BLaER1 (cell line): ENCODE measurements around the gene ZNF268.

Experiments
- H3K27ac ChIP-seq: shearing (Covaris generic); formaldehyde crosslinking; 2 replicates; pipeline ENCODE4 v1.8.1; 2022
- H3K27me3 ChIP-seq: shearing (Covaris generic); formaldehyde crosslinking; 2 replicates; pipeline ENCODE4 v1.8.1; 2022
- H3K36me3 ChIP-seq: shearing (Covaris generic); formaldehyde crosslinking; 2 replicates; pipeline ENCODE4 v1.8.1; 2022
- H3K4me1 ChIP-seq: shearing (Covaris generic); formaldehyde crosslinking; 2 replicates; pipeline ENCODE4 v1.8.1; 2022
- H3K4me2 ChIP-seq: shearing (Covaris generic); formaldehyde crosslinking; 2 replicates; pipeline ENCODE4 v1.8.1; 2022
- H3K4me3 ChIP-seq: shearing (Covaris generic); formaldehyde crosslinking; 2 replicates; pipeline ENCODE4 v1.8.1; 2022
- H3K9ac ChIP-seq: shearing (Covaris generic); formaldehyde crosslinking; 2 replicates; pipeline ENCODE4 v1.8.1; 2022
- H3K9me3 ChIP-seq: shearing (Covaris generic); formaldehyde crosslinking; 2 replicates; pipeline ENCODE4 v1.8.1; 2022
- H4K20me1 ChIP-seq: shearing (Covaris generic); formaldehyde crosslinking; 2 replicates; pipeline ENCODE4 v1.8.1; 2022
- Cebpa-rat ChIP-seq: shearing (Covaris generic); IDR thresholded peaks from 2 replicates; pipeline ENCODE4 v1.8.1; 2022

The ZNF268 gene

GRCh38 chr12:133181238-133181959 is at the start of gene ZNF268:
ZNF268 (plus strand) TSS chr12:133181495; CDS start chr12:133181998, 503 bp downstream.
- H3K27ac ChIP-seq, result peak within 1 kb of the TSS; percentile 94
- peaks cover 84% of the 10 kb centered on the region for H3K9me3 ChIP-seq

GRCh38 chr12:133135747-133136146 is 45.5 kb upstream of the ZNF268 start:
- H3K9me3 ChIP-seq, result peaks cover 89% of the 10 kb centered on the region

More at GRCh38 chr12:133181238-133181959, at the start of gene ZNF268:
- no peaks in the 10 kb centered on the region for H4K20me1 ChIP-seq
- peak within 1 kb of the TSS; percentile 92 for H3K4me2 ChIP-seq
- H3K9ac ChIP-seq, result peak within 1 kb of the TSS; percentile 97
- H3K4me1 ChIP-seq, result peaks cover 10% of the 10 kb centered on the region
- H3K4me3 ChIP-seq, result peak within 1 kb of the TSS; percentile 100
- H3K36me3 ChIP-seq, result peaks cover 41% of the 10 kb centered on the region
- TF ChIP-seq Cebpa-rat, result peak; percentile 52; the same call in 1 of the 2 replicates
- H3K27me3 ChIP-seq, result no peaks in the 10 kb centered on the region

GRCh38 chr12:133145981-133146380 is 35.3 kb upstream of the ZNF268 start:
- Histone ChIP-seq H3K4me1 (no peaks in the 10 kb centered on the region), H3K27ac (no peak overlapping the region), H3K9ac (no peak overlapping the region), H4K20me1 (no peaks in the 10 kb centered on the region), H3K36me3 (peaks cover 99% of the 10 kb centered on the region), H3K4me2 (no peak overlapping the region), H3K9me3 (peaks cover 98% of the 10 kb centered on the region), H3K4me3 (no peak overlapping the region), H3K27me3 (no peaks in the 10 kb centered on the region)
- no peak for TF ChIP-seq Cebpa-rat

More at GRCh38 chr12:133135747-133136146, 45.5 kb upstream of the ZNF268 start:
- Histone ChIP-seq H3K4me3 (no peak overlapping the region), H3K27ac (no peak overlapping the region), H3K36me3 (peaks cover 85% of the 10 kb centered on the region), H3K9ac (no peak overlapping the region), H3K4me1 (peaks cover 8% of the 10 kb centered on the region; the same call in 1 of the 2 replicates), H4K20me1 (no peaks in the 10 kb centered on the region), H3K27me3 (no peaks in the 10 kb centered on the region), H3K4me2 (no peak overlapping the region)
- TF ChIP-seq Cebpa-rat, result no peak

- no peak overlapping the region for H3K4me2 ChIP-seq
- peaks cover 1% of the 10 kb centered on the region; the same call in 1 of the 2 replicates for H3K4me1 ChIP-seq
- no peak overlapping the region for H3K9ac ChIP-seq
- H3K36me3 ChIP-seq, result peaks cover 89% of the 10 kb centered on the region
- no peak overlapping the region for H3K27ac ChIP-seq
- H4K20me1 ChIP-seq, result no peaks in the 10 kb centered on the region
- TF ChIP-seq Cebpa-rat, result no peak
- peak overlapping the region; percentile 32 for H3K4me3 ChIP-seq
- H3K9me3 ChIP-seq, result peaks cover 100% of the 10 kb centered on the region
- H3K27me3 ChIP-seq, result no peaks in the 10 kb centered on the region
These were observed 25.1 kb upstream of the ZNF268 start for GRCh38 chr12:133156125-133156690.

GRCh38 chr12:133165776-133166175 is 15.5 kb upstream of the ZNF268 start:
- Histone ChIP-seq H3K4me1 (peaks cover 11% of the 10 kb centered on the region), H3K4me3 (no peak overlapping the region), H3K9ac (no peak overlapping the region), H4K20me1 (no peaks in the 10 kb centered on the region), H3K9me3 (peaks cover 95% of the 10 kb centered on the region), H3K36me3 (0 out of 2 replicates have a peak, but pooled peaks cover 6% of the 10 kb centered on the region), H3K27me3 (no peaks in the 10 kb centered on the region), H3K27ac (no peak overlapping the region), H3K4me2 (no peak overlapping the region)
- TF ChIP-seq Cebpa-rat, result no peak

- no peaks in the 10 kb centered on the region for H3K4me1 ChIP-seq
- H3K4me3 ChIP-seq, result no peak overlapping the region
- no peak overlapping the region for H3K9ac ChIP-seq
- no peaks in the 10 kb centered on the region for H4K20me1 ChIP-seq
- H3K27ac ChIP-seq, result no peak overlapping the region
- no peaks in the 10 kb centered on the region for H3K27me3 ChIP-seq
- no peaks in the 10 kb centered on the region for H3K36me3 ChIP-seq
- H3K9me3 ChIP-seq, result peaks cover 94% of the 10 kb centered on the region
- no peak for TF ChIP-seq Cebpa-rat
- H3K4me2 ChIP-seq, result no peak overlapping the region
These were observed 8.8 kb upstream of the ZNF268 start for GRCh38 chr12:133172491-133172890.

- Histone ChIP-seq H3K36me3 (no peaks in the 10 kb centered on the region), H3K27ac (no peak overlapping the region), H4K20me1 (no peaks in the 10 kb centered on the region), H3K4me1 (no peaks in the 10 kb centered on the region), H3K9ac (no peak overlapping the region), H3K4me3 (no peak overlapping the region), H3K4me2 (no peak overlapping the region), H3K27me3 (no peaks in the 10 kb centered on the region), H3K9me3 (peaks cover 95% of the 10 kb centered on the region)
- no peak for TF ChIP-seq Cebpa-rat
These were observed 6.4 kb upstream of the ZNF268 start for GRCh38 chr12:133174901-133175300.

- peaks cover 34% of the 10 kb centered on the region for H3K36me3 ChIP-seq
- no peak overlapping the region for H3K27ac ChIP-seq
- H3K9ac ChIP-seq, result no peak overlapping the region
These were observed 626 bp upstream of the ZNF268 start for GRCh38 chr12:133180669-133181068.

GRCh38 chr12:133190176-133190575 is 8.9 kb downstream of the ZNF268 start:
- no peak for TF ChIP-seq Cebpa-rat
- H4K20me1 ChIP-seq, result no peaks in the 10 kb centered on the region
- H3K4me2 ChIP-seq, result no peak overlapping the region
- H3K9ac ChIP-seq, result no peak overlapping the region
- no peaks in the 10 kb centered on the region for H3K4me1 ChIP-seq
- H3K27me3 ChIP-seq, result no peaks in the 10 kb centered on the region
- peaks cover 100% of the 10 kb centered on the region for H3K9me3 ChIP-seq
- peaks cover 100% of the 10 kb centered on the region for H3K36me3 ChIP-seq
- peak overlapping the region; percentile 28; the same call in 1 of the 2 replicates for H3K4me3 ChIP-seq
- H3K27ac ChIP-seq, result no peak overlapping the region

More at GRCh38 chr12:133180669-133181068, 626 bp upstream of the ZNF268 start:
- Histone ChIP-seq H3K4me2 (no peak overlapping the region), H3K4me3 (peak overlapping the region; percentile 100; the same call in 1 of the 2 replicates), H3K27me3 (no peaks in the 10 kb centered on the region), H3K4me1 (peaks cover 10% of the 10 kb centered on the region), H4K20me1 (no peaks in the 10 kb centered on the region), H3K9me3 (peaks cover 83% of the 10 kb centered on the region)
- TF ChIP-seq Cebpa-rat, result no peak

GRCh38 chr12:133192847-133193246 is 11.6 kb downstream of the ZNF268 start:
- TF ChIP-seq Cebpa-rat, result no peak
- Histone ChIP-seq H3K27me3 (no peaks in the 10 kb centered on the region), H3K9me3 (peaks cover 92% of the 10 kb centered on the region), H4K20me1 (no peaks in the 10 kb centered on the region), H3K9ac (no peak overlapping the region), H3K4me3 (peak overlapping the region; percentile 35), H3K27ac (no peak overlapping the region), H3K4me2 (no peak overlapping the region), H3K36me3 (peaks cover 91% of the 10 kb centered on the region), H3K4me1 (no peaks in the 10 kb centered on the region)
